Stimulated activated CD4-positive, alpha-beta T cell treated with anti-CD3 and anti-CD28 coated beads, Interleukin-4, amount 100 ng/mL, for 48 hours (primary cell): Measurements from ENCODE around the gene TRIM39.
"Not testable (repeated sequence)": the region's sequence is repeated elsewhere in the genome, so short reads cannot be mapped to it uniquely, and the experiment has no call there.

Source experiments
- DNase-seq, 2 donors: peaks; one replicate each; pipeline ENCODE4 v3.0.0-alpha.2; 2020; ENCODE audit warnings: low read depth in 2 of 2

TRIM39 gene

DNA sequence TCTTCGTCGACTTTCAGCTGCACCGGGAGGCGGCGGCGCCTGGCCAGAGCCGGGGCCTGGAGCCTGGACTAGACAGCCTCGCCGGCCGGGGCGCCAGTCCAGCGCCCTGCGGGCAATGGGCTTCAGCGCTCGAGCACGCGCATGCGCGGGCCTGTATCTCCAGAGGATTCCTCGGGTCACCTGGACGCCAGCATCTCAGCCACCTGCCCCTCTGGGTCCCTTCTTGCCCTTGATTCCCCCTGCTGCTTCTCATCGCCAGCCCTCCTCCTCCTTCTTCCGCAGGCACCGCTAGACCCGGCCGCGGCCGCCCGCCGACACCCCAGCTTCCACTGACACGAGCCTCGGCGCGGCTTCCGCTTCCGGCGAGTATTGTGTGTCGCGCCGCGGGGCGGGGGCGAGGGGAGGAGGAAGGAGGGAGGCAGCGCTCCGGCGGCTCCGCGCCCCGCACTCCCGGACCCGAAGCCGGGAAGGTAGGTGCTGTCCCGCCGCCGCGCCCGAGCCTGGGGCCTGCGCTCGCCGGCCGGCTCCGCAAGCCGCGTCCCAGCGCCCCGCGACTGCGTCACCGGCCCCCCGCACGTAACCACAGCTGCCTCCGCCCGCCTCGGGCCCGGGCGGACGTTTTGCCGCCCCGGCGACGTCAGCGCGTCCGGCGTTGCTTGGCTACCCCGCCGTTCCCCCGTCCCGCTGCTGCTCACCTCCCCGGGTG is at the start of gene TRIM39:
Gene TRIM39, plus strand, starts transcription at position 402 of the 706 bp plus-strand sequence. CDS start 2,391 bp downstream, outside the sequence.
- DNase-seq: peak; percentile 83

DNA sequence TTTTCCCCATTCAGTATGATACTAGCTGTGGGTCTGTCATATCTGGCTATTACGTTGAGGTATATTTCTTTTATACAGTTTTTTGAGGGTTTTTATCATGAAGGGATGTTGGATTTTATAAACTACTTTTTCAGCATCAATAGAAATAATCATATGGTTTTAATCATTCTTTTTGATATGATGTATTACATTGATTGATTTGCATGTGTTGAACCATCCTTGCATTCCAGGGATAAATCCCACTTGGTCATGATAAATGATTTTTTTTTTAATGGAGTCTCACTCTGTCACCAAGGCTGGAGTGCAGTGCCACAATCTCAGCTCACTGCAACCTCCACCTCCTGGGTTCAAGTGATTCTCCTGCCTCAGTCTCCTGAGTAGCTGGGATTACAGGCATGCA is 45.7 kb upstream of the TRIM39 start:
- not testable (repeated sequence) for DNase-seq

DNA sequence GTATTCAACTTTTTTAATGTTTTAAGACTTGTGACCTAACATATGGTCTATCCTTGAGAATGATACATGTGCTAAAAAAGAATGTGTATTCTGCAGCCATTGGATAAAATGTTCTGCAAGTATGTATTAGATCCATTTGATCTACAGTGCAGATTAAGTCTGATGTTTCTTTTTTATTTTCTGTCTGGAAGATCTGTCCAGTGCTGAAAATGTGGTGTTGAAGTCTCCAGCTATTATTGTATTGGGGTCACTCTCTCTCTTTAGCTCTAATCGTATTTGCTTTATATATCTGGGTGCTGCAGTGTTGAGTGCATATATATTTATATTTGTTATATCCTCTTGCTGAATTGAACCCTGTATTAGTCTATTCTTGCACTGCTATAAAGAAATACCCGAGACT is 44.2 kb upstream of the TRIM39 start:
- no peak for DNase-seq

DNA sequence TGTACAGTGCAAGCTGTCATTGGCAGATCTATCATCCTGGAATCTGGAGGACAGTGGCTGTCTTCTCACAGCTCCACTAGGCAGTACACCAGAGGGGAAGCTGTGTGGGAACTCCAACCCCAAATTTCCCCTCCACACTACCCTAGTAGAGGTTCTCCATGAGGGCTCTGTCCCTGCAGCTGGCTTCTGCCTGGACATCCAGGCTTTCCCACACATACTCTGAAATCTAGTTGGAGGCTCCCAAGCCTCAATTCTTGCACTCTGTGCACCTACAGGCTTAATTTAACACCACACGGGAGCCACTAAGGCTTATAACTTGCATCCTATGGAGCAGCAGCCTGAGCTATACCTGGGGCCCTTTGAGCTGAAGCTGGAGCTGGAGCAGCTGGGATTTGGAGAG is 43.0 kb upstream of the TRIM39 start:
- DNase-seq: no peak

DNA sequence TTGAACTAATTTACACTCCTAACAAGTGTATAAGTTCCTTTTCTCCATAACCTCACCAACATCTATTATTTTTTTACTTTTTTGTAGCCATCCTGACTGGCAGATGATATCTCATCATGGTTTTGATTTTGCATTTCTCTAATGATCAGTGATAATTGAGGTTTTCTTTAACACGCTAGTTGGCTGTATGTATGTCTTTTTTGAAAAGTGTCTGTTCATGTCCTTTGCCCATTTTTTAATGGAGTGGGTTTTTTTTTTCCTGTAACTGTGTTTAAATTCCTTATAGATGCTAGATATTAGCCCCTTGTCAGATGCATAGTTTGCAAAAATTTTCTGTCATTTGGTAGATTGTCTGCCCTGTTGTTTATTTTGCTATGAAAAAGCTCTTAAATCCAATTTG is 39.6 kb upstream of the TRIM39 start:
- no peak for DNase-seq

DNA sequence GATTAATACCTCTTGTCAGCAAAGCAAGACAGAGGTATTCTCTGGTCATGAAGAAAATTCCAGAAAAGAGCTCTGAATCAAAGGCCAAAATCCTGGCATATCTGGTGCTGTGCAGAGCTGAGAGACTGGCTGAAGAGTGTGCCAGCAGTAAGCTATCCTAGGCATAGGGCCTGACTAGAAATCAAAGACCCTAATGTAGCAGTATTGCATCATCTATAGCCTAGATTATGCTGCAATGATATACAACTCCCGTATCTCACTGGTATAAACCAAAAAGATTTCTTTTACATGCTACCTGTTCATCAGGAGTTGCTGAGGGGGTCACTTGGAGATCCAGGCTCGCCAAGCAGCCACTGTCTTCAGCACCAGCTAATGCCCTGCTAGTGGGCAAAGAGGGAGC is 30.9 kb upstream of the TRIM39 start:
- no peak for DNase-seq

DNA sequence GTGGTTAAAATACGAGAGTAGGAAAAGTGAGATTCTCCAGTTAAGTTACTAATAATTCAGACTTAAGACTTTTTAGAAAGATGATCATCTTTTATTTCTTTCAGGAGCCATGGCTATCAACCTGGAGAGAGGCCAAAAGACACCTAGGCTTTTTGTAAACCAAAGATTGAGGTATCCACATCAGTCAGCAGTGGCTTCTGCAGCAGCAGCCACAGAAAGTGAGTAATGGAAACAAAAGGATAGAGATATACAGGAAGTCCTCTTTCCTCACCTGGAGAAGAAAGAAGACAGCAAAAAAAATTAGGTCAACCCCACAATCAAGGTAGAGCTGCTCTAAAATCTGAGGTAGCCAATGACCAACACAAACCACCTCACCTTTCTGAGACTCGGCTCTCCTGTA is 22.7 kb upstream of the TRIM39 start:
- no peak for DNase-seq

DNA sequence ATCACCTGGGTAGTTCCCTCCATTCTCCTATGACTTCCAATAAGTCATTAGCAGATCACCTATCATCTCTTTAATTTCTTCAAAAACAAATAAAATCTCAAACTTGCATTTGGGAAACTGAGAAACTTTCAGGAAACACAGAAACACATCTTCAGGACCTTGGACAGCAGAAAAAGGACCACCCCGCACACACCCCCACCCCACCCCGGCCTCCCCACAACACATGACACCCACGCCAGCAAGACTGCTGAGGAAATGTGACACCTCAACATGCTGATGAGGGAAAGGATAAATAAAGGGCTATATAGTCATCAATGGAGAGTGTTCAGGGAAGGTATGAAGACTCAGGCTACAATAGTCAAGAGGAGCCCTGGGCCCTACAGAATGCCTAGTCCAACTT is 15.6 kb upstream of the TRIM39 start:
- no peak for DNase-seq

DNA sequence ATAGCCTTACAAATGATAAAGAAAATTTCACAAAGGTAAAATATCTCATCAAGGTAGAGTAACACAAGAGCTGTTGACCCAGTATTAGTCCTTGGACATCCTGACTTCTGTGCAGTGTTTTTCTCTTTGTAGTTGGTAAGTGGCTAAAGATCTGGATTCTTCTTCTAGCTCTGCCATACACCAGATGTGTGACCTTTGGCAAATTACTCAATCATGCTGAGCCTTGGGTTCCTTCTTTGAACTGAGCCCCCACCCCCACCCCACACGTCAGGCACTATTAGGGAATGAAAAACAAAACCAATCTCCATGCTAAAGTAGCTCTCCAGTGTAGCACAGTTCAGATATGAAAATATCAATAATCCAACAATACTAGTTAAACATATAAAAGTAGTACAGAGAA is 15.1 kb upstream of the TRIM39 start:
- DNase-seq: no peak

DNA sequence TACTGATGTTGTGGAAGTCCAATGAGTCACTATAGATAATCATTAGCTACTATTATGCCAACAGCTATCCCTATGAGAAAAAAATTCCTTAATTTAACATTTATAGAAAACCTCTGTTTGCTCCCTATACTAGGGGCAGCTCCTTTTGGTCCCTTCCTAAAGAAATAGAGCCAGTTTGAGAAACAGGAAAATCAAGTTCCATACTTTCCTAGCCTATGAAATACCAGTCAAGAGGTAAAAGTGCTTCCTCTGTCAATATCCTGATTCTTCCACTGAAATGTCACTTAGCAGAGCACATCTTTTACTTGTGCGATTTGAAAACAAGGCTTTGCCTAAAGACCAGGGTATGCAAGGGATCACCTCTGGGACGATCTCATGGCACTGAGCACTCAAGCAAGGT is 14.5 kb upstream of the TRIM39 start:
- DNase-seq: no peak

DNA sequence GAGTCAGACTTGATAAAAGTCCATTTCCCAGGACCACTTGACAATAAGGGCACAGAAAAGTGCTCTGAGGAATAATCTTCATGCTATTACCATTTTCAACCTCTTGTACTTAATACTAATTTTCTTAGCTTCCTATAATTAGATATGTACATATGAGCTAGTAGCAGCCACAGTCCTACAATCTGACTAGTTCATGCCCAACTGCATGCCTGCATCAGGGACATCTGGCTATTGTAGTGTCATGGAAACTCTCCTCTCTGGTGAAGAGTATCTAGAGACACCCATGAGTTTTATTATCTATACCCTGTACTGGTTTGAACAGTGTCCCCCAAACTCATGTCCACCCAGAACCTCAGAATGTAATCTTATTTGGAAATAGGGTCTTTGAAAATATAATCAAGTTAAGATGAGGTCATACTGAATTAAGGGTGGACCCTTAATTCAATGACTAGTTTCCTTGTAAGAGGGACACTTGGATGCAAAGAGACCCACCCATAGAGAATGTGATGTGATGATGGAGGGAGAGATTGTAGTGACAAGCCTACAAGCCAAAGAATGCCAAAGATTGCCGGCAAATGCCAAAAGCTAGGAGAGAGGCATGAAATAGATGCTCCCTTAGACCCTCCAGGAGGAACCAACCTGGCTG is 13.9 kb upstream of the TRIM39 start:
- DNase-seq: no peak

DNA sequence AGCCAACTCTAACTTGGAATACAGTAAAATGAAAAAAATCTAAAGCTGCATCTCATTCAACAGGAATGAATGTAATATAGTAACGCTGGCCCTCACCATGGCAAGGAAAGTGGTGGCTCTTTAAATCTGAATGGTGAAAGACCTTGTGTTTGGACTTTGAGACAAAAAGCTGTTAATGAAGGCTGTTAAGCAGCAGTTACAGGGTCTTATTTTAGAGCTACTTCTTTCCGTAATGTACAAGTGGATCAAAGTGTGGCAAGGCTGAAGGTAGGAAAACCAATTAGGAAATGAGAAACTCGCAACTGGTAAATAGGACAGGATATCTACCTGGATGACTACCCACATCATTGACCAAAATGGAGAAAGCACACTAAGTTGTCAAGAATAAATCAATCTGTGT is 11.6 kb upstream of the TRIM39 start:
- no peak for DNase-seq

DNA sequence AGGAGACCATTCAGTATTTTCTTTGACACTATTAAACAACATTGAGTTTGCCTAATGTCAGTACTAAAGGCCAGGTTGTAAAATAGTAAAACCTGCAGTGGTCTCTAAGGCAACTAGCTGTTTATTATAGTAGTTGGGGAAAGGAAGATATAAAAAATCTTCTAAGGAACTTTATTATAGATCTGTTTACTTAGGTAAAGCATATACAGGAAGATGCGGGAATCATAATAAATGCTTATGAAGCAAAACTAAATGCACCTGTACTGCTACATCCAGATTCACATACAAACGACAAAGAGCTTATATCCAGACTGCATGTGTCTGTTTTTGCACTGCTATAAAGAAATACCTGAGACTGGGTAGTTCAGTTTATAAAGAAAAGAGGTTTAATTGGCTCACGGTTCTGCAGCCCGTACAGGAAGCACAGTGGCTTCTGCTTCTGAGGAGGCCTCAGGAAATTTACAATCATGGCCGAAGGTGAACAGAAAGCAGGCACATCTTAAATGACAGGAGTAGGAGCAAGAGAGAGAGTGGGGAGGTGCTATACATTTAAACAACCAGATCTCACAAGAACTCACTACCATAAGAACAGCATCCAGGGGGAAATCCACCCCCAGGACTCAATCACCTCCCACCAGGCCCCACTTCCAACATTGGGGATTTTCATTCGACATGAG is 8.7 kb upstream of the TRIM39 start:
- no peak for DNase-seq

DNA sequence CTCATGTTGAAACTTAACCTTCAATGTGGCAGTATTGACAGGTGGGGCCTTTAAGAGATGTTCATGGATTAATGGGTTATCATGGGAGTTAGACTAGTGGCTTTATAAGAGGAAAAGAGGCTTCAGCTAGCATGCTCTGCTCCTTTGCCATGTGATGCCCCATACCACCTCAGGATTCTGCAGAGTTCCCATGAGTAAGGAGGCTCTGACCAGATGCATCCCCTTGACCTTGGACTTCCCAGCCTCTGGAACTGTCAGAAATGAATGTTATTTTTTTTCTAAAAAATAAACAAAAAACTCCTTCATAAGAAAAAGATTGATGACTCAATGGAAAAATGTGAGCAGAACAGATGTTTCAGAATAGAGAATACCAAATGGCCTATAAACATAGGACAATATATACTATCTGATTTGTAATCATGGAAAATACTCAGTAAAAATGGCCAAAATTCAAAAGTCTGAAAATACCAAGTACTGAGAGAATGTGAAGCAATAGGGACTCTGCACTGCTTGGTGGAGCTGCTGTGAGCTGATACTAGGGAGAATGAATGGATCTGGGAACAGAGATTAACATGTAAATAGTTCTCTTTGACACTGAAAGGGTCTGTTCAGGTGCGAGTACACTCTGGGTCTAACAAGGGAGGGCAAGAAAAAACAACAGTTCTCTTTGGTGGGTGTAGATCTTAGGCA is 7.4 kb upstream of the TRIM39 start:
- no peak for DNase-seq

DNA sequence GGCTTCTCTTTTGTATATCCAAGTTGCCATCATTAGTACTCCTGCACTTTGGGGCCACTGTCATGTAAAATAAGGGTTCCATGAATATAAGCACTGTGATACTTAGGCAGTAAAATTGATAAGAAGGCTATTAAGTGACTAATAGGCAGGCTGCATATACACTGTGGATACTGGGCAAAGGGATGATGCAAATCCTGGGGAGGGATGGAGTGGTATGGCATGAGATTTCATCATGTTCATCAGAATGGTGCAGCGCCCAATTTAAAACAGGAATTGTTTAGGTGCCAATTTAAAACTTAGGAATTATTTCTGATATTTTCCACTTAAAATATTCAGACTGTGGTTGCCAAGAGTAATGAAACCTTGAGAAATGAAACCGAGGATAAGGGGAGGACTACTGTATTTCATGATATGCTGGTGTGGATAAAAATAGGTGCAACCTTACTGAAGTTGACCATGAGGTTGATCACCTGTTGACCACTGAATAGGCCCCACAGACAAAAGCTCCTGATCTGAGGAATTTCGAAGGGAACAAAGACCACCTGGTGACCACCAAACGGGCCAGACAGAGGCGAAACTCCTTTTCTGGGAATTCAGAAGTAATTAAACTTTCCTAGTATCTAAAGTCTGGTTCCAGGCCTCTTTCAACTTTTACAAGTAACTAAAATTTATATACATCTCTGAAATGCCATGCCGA is 4.9 kb upstream of the TRIM39 start:
- DNase-seq: no peak

DNA sequence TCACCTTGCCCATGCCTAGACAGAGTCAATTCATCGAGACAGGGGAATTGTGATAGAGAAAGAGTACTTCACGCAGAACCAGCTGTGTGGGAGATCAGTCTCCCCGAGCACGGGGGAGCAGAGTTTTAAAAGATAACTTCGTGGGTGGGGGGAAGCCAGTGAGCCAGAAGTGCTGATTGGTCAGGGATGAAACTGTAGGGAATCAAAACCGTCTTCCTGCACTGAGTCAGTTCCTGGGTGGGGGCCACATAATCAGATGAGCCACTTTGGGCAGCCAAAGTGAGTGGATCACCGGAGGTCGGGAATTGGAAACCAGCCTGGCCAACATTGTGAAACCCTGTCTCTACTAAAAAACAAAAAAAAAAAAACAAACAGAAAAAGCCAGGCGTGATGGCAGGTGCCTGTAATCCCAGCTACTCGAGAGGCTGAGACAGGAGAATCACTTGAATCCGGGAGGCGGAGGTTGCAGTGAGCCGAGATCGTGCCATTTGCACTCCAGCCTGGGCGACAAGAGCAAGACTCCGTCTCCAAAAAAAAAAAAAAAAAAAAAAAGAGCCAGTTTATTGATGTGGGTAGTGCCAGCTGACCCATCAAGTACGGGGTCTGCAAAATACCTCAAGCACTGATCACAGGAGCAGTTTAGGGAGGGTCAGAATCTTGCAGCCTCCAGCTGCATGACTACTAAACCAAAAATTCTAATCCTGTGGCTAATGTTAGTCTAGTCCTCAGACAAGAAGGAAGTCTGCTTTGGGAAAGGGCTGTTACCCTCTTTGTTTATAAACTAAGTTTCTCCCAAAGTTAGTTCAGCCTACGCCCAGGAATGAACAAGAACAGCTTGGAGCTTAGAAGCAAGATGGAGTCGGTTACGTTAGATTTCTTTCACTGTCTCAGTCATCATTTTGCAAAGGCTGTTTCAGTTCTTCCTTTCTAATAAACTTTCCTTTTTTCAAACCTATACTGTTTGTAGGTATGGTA is 3.9 kb upstream of the TRIM39 start:
- peak in 1 of 2 donors; percentile 20 for DNase-seq

DNA sequence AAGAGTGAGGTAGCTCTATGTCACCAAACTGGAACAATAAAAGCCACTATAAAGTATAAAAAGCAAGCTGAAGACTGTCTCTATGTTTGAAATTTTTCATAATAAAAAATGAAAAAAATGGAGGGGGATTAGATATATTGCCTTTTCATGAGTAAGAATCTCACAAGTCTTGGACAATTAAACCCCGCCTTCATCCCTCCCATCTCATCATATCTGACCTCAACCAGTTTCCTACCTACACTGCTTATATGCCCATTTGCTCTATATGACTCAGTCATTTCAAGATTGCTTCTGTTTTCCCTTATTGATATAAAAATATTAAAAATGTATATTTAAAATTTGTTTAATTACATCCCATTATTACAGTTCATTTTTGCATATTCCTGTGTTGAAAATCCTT is 2.9 kb upstream of the TRIM39 start:
- no peak for DNase-seq

DNA sequence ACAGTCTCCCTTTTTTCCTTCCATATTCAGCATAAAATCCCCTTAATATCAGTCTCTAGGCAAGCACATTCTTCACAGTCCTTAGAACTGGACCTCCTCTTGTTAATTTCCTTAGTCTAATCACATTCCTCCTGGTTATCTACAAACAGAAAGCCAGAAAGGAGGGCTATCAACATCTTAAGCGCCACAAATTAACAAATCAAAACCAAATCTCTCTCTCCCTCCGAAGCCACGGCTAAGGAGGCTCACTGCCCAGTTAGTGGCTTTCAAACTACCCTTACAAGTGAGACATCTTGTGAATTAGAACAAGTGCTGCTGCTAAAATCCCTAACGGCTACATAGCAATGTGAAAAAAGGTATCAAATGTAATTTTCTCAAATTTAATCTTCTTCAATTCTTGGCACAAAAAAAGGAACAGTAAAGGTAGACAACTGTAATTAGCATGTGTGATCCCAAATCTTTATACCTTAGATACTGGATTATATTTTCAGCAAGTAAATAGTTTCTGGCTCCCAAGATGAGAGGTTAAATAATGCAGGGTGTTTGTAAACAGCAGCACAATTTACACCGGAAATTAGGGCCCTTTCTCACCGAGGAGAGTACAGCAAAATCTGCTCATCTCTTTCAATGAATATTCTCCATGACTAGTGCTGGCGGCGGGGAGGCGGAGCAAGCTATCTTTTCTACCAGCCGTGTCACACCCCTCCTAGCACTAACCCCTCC is 1.4 kb upstream of the TRIM39 start:
- DNase-seq: peak; percentile 72 to 85

DNA sequence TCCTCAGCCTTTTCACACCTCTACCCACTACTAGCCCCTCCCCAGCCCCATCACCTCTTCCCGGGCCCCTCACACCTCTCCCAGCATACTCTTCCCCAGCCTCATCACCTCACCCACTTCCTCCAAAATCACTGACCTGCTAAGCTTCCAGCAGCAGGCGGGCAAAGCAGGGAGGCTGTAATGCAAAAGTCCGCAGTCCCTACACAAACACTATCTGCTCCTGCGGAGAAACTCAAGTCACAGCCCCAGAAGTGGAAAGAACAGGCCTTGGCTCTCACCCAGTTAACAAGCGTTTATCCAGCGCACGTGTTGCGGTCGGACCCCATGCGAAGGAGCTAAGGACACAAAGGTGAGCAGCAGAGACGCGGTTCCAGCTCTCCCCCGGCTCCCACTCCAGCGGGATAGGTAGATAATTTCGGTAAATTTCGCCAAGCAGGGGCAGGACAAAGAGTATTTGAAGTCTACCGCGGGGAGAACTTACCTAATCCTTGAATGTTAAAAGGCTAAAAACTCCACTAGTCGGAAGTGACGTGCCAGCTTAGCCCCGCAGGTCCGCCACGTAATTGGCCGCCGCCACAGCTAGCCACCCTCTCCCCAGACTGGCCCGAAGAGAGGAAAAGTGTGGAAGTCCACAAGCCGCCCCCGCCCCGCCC is 728 bp upstream of the TRIM39 start:
- DNase-seq: peak; percentile 45 to 61
